Cardiac fibroblast (primary cell): ENCODE results near the gene STPG3.

Experiments used
- DNase-seq, 2 donors: peaks; one replicate each; pipeline versions ENCODE4 v3.0.0 to v3.0.0-alpha.2; 2010; ENCODE audit warnings: low read depth in 2 of 2
- H3K4me3 ChIP-seq, 2 donors: replicated peaks in 1 of 2; 1 replicate in 1 of 2; 2 replicates in 1 of 2; pipeline ENCODE4 v1.5.1; 2011; ENCODE audit warnings: low read depth in 2 of 2, low read length in 2 of 2, mild to moderate bottlenecking in 2 of 2, moderate library complexity in 1 of 2
- TF ChIP-seq, protein P1 (sequence below): IDR thresholded peaks from one replicate; pipeline ENCODE4 v1.5.1; 2011; ENCODE audit warnings: low read depth, mild to moderate bottlenecking, low read length, inconsistent platforms

The STPG3 gene

DNA sequence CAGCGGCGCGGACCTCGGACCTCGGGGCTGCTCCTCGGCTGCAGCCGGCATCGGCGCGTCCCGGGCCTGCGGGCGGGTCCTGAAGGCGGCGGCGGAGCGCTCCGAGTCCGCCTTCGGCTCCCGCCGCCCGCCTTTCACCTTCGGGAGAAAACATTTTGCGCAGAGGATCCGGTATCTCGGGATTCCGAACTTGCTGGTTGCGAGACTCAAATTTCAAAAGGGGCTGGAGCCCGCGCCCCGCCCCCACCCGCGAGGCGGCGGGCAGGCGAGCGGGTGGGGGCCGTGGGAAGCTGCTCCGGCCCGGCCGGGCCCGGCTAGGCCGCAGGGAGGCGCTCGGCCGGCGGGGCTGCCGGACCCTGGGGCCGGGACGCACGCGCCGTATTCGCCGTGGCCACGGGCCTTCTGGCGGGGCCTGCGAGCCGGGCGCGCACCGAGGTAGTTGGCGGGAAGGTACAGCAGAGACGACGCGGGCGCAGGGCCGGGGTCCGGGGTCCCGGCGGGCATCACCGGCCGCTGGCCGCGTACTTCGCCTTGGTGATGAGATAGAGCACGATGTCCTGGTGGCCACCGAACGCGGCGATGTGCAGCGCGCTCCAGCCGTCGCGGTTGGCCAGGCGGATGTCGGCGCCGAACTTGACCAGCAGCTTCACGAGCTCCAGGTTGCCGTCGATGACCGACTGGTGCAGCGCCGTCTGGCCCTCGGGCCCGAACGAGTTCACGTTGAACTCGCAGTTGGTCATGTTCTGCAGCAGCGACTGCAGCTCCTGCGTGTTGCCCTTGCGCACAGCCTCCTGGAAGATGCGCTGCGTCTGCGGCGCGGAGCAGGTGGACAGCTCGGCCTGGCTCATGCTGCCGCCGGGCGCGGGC is 50.2 kb downstream of the STPG3 start:
- TF ChIP-seq, protein P1, sequence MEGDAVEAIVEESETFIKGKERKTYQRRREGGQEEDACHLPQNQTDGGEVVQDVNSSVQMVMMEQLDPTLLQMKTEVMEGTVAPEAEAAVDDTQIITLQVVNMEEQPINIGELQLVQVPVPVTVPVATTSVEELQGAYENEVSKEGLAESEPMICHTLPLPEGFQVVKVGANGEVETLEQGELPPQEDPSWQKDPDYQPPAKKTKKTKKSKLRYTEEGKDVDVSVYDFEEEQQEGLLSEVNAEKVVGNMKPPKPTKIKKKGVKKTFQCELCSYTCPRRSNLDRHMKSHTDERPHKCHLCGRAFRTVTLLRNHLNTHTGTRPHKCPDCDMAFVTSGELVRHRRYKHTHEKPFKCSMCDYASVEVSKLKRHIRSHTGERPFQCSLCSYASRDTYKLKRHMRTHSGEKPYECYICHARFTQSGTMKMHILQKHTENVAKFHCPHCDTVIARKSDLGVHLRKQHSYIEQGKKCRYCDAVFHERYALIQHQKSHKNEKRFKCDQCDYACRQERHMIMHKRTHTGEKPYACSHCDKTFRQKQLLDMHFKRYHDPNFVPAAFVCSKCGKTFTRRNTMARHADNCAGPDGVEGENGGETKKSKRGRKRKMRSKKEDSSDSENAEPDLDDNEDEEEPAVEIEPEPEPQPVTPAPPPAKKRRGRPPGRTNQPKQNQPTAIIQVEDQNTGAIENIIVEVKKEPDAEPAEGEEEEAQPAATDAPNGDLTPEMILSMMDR = no peak
- peak; percentile 55 to 67 for DNase-seq
- H3K4me3 ChIP-seq = peak overlapping the region; percentile 38 to 41

- TF ChIP-seq, protein P1 = no peak
- DNase-seq = peak; percentile 77 to 84
- peak within 1 kb of the TSS; percentile 41 for H3K4me3 ChIP-seq
These were observed 51.0 kb downstream of the STPG3 start, which contains the start of gene NRARP for GRCh38 chr9:137302118-137302448. NRARP (minus strand) TSS chr9:137302271; CDS start chr9:137301928, 343 bp downstream.

DNA sequence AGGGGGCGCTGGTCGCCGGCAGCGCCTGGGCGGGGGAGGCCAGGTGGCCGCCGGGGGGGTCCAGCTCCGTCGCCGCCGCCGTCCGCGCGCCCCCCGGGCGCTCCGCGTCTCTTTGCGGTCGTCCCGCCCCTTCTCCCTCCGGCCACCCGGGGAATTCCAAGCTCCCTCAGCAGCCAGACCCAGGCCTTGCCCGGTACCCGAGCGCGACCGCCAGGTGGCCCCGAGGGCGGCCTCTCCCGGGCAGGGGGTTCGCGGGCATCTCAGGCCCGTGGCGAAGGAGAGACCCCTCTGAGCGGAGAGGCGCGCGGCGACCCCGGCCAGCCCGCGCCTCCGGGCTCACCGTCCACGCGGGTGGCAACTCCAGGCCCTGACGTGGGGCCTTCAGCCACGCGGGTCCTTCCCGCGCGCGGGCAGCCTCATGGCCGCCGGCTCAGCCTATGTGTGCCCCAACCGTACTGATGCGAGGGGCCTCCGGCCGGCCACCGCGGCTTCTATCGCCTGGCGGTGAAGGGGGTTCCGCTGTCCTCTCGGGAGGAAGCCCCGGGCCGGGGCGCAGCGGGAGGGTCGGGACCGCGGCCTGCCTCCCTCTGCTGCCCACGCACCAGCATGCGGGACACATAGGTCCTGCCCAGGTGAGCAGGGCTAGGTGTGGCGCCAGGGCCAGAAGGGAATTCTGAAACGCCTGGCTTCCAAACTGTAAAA is 51.5 kb downstream of the STPG3 start:
- TF ChIP-seq, protein P1 = peak; percentile 61
- peak overlapping the region; percentile 16 to 41 for H3K4me3 ChIP-seq
- DNase-seq = peak in 1 of 2 donors; percentile 58
